Activated CD8-positive, alpha-beta T cell treated with anti-CD3 and anti-CD28 coated beads, Interleukin-2, amount 10 ng/mL, durations not matched to agents 7 days and 5 days (primary cell): ENCODE data around the gene RSAD1. TPM values are rescaled to one million over a fixed set of nuclear protein-coding genes. Genes with fewer than 3 reads are reported as not detected.

Experiments
- ATAC-seq: fragments of 150-1000 bp; cut with Tn5 transposase; one replicate; pipeline ENCODE4 v1.10.0; 2021; ENCODE audit warnings: moderate library complexity
- CTCF ChIA-PET: fragments of 350-600 bp; sonication (Branson Sonifier 250); formaldehyde crosslinking; loops from one replicate; lab custom pipeline; 2021; ENCODE audit warnings: antibody characterized with exemption; lab: Charles Lee
- POLR2A ChIA-PET: fragments of 350-600 bp; sonication (Branson Sonifier 250); formaldehyde crosslinking; loops from one replicate; lab custom pipeline; 2021; ENCODE audit warnings: antibody characterized with exemption; lab: Charles Lee
- DNase-seq: peaks from one replicate; pipeline ENCODE4 v3.0.0-alpha.2; 2020
- H3K27ac Mint-ChIP-seq: one replicate; pipeline ENCODE4 v1.8.0; 2021; ENCODE audit warnings: mild to moderate bottlenecking, mixed read lengths
- H3K27me3 Mint-ChIP-seq: one replicate; pipeline ENCODE4 v1.8.0; 2021; ENCODE audit warnings: low read depth, mixed read lengths
- H3K36me3 Mint-ChIP-seq: one replicate; pipeline ENCODE4 v1.8.0; 2021; ENCODE audit warnings: low read depth, mixed read lengths
- H3K4me1 Mint-ChIP-seq: one replicate; pipeline ENCODE4 v1.8.0; 2021; ENCODE audit warnings: low read depth, mixed read lengths
- H3K4me3 Mint-ChIP-seq: one replicate; pipeline ENCODE4 v1.8.0; 2021; ENCODE audit warnings: mild to moderate bottlenecking, mixed read lengths
- H3K9me3 Mint-ChIP-seq: one replicate; pipeline ENCODE4 v1.8.0; 2022; ENCODE audit warnings: mixed read lengths; ENCODE audit not compliant: insufficient read depth
- total RNA-seq, 2 experiments: library from RNA; stranded (reverse); gene quantifications; one replicate each; pipeline ENCODE4 v1.2.3, GENCODE V29; 2021

The RSAD1 gene
- total RNA-seq, 2 experiments from 2014 or later, result 26.6 to 28.4 TPM

GRCh38 chr17:50459756-50460155 is 18.9 kb upstream of the RSAD1 start:
- H3K27ac Mint-ChIP-seq, result no peak overlapping the region

GRCh38 chr17:50460831-50461526 is 17.7 kb upstream of the RSAD1 start:
- Mint-ChIP-seq H3K9me3 (no peaks in the 10 kb centered on the region), H3K4me1 (no peaks in the 10 kb centered on the region), H3K36me3 (no peaks in the 10 kb centered on the region), H3K27ac (no peak overlapping the region), H3K27me3 (no peaks in the 10 kb centered on the region), H3K4me3 (no peak overlapping the region)
- POLR2A ChIA-PET, result no interaction called here
- DNase-seq (no peak), ATAC-seq (no peak)
- CTCF ChIA-PET, result interaction anchor here (1.0 kb wide), 1 partner anchor 18 kb away, joined by 3 read pairs; no protein-coding TSS in a partner anchor

More at GRCh38 chr17:50459756-50460155, 18.9 kb upstream of the RSAD1 start:
- POLR2A ChIA-PET, result no interaction called here
- Mint-ChIP-seq H3K27me3 (no peaks in the 10 kb centered on the region), H3K36me3 (no peaks in the 10 kb centered on the region), H3K4me1 (no peaks in the 10 kb centered on the region), H3K4me3 (no peak overlapping the region), H3K9me3 (no peaks in the 10 kb centered on the region)
- CTCF ChIA-PET, result interaction anchor here (1.2 kb wide), 1 partner anchor 62 kb away, joined by 3 read pairs; the partner anchor contains the start of gene LRRC59
- no peak for DNase-seq
- no peak for ATAC-seq

- ChIA-PET CTCF (interaction anchor here (1.0 kb wide), 1 partner anchor 18 kb away, joined by 3 read pairs; no protein-coding TSS in a partner anchor), POLR2A (no interaction called here)
- no peak for DNase-seq
- no peaks in the 10 kb centered on the region for H3K4me1 Mint-ChIP-seq
- no peaks in the 10 kb centered on the region for H3K27me3 Mint-ChIP-seq
- H3K27ac Mint-ChIP-seq, result no peak overlapping the region
- H3K4me3 Mint-ChIP-seq, result no peak overlapping the region
- ATAC-seq, result no peak
- no peaks in the 10 kb centered on the region for H3K36me3 Mint-ChIP-seq
- no peaks in the 10 kb centered on the region for H3K9me3 Mint-ChIP-seq
Observed at GRCh38 chr17:50461550-50462132, 17.0 kb upstream of the RSAD1 start.

DNA sequence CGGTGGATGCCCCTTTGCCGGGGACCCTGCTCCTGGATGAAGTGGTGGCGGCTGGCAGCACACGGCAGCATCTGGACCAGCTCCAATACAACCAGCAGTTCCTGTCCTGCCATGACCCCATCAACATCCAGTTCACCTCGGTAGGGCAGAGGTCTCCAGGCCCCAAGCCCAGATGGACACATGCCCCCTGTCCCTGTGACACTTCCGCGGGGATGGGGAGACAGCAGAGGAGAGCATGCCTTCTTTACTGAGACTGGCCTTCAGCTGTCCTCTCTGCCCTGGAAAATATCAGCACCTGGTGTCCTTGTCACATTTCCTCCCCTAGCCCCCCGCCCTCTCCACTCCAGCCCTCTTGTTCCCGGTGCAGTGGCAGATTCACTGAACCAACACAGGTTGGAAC is 16.2 kb upstream of the RSAD1 start:
- H3K4me3 Mint-ChIP-seq, result no peak overlapping the region
- POLR2A ChIA-PET, result no interaction called here
- H3K9me3 Mint-ChIP-seq, result no peaks in the 10 kb centered on the region
- H3K4me1 Mint-ChIP-seq, result no peaks in the 10 kb centered on the region
- CTCF ChIA-PET, result no interaction called here
- H3K27me3 Mint-ChIP-seq, result peaks cover 3% of the 10 kb centered on the region
- ATAC-seq, result no peak
- H3K36me3 Mint-ChIP-seq, result no peaks in the 10 kb centered on the region
- no peak for DNase-seq
- H3K27ac Mint-ChIP-seq, result no peak overlapping the region

DNA sequence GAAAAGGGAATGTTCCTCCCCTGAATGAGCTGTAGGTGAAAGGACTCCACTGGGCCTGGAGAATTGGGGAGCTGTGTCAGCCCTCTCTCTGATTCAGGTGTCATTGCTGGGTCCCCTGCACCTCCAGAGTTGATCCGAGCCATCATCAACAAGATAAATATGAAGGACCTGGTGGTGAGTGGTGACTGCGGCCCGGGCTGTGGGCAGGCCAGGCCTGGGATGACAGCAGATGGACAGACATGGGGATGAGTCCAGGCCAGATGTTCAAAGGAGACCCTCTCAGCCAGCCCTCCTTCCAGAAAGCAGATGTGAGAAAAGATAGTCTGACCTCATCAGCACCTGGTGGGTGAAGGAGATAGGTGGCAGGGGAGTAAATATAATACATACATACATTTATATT is 14.5 kb upstream of the RSAD1 start:
- CTCF ChIA-PET, result no interaction called here
- POLR2A ChIA-PET, result no interaction called here
- Mint-ChIP-seq H3K27ac (no peak overlapping the region), H3K27me3 (peaks cover 13% of the 10 kb centered on the region), H3K4me1 (peaks cover 3% of the 10 kb centered on the region), H3K36me3 (no peaks in the 10 kb centered on the region), H3K4me3 (no peak overlapping the region), H3K9me3 (no peaks in the 10 kb centered on the region)
- ATAC-seq, result no peak
- DNase-seq, result no peak

- Mint-ChIP-seq H3K36me3 (no peaks in the 10 kb centered on the region), H3K9me3 (no peaks in the 10 kb centered on the region), H3K27me3 (peaks cover 16% of the 10 kb centered on the region), H3K4me3 (no peak overlapping the region), H3K27ac (no peak overlapping the region), H3K4me1 (peaks cover 3% of the 10 kb centered on the region)
- no peak for ATAC-seq
- CTCF ChIA-PET, result interaction anchor here (1.3 to 1.6 kb wide), 2 partner anchors 14 to 67 kb away, joined by 5 to 7 read pairs; partner anchors contain the start of genes LRRC59 and RSAD1
- POLR2A ChIA-PET, result no interaction called here
- DNase-seq, result no peak
Observed at GRCh38 chr17:50464736-50465135, 13.9 kb upstream of the RSAD1 start.

GRCh38 chr17:50465171-50465570 is 13.5 kb upstream of the RSAD1 start:
- no peak for ATAC-seq
- H3K4me1 Mint-ChIP-seq, result peaks cover 3% of the 10 kb centered on the region
- H3K27me3 Mint-ChIP-seq, result peaks cover 16% of the 10 kb centered on the region
- H3K4me3 Mint-ChIP-seq, result no peak overlapping the region
- DNase-seq, result no peak
- POLR2A ChIA-PET, result no interaction called here
- CTCF ChIA-PET, result interaction anchor here (1.3 to 1.6 kb wide), 2 partner anchors 14 to 68 kb away, joined by 5 to 7 read pairs; partner anchors contain the start of genes LRRC59 and RSAD1
- H3K27ac Mint-ChIP-seq, result no peak overlapping the region
- no peaks in the 10 kb centered on the region for H3K9me3 Mint-ChIP-seq
- no peaks in the 10 kb centered on the region for H3K36me3 Mint-ChIP-seq

DNA sequence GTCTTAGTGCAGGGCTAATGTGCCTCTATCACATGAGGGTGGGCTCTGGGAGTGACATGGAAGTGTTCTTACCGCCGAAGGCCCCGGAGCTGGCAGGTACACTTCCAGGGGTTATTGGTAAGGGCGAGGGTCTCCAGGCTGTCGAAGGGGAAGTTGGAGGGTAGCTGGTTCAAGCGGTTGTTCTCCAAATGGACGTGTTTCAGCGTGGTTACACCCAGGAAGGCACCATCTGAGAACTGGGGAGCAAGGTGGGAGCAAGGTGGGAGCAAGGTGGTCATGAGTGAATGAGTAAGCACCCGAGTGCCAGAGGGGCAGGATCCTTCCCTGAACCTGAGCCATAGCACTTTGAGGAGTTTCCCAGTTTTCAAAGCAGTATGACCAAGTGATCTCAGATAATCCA is 13.0 kb upstream of the RSAD1 start:
- Mint-ChIP-seq H3K27ac (no peak overlapping the region), H3K9me3 (no peaks in the 10 kb centered on the region), H3K4me3 (no peak overlapping the region), H3K27me3 (peaks cover 16% of the 10 kb centered on the region), H3K36me3 (no peaks in the 10 kb centered on the region), H3K4me1 (peaks cover 3% of the 10 kb centered on the region)
- no peak for DNase-seq
- no peak for ATAC-seq
- CTCF ChIA-PET, result interaction anchor here (1.3 to 1.6 kb wide), 2 partner anchors 14 to 68 kb away, joined by 5 to 7 read pairs; partner anchors contain the start of genes LRRC59 and RSAD1
- POLR2A ChIA-PET, result no interaction called here

- POLR2A ChIA-PET, result no interaction called here
- CTCF ChIA-PET, result interaction anchor here (1.0 to 1.6 kb wide), 2 partner anchors 61 to 69 kb away, joined by 3 to 7 read pairs; partner anchors contain the start of gene LRRC59
- ATAC-seq, result no peak
- Mint-ChIP-seq H3K9me3 (no peaks in the 10 kb centered on the region), H3K36me3 (no peaks in the 10 kb centered on the region), H3K4me1 (peaks cover 12% of the 10 kb centered on the region), H3K4me3 (no peak overlapping the region), H3K27ac (no peak overlapping the region), H3K27me3 (peaks cover 16% of the 10 kb centered on the region)
- DNase-seq, result no peak
Observed at GRCh38 chr17:50466371-50467113, 12.1 kb upstream of the RSAD1 start.

GRCh38 chr17:50467114-50467854 is 11.4 kb upstream of the RSAD1 start:
- ChIA-PET CTCF (interaction anchor here (1.0 kb wide), 1 partner anchor 62 kb away, joined by 3 read pairs; no protein-coding TSS in a partner anchor), POLR2A (no interaction called here)
- Mint-ChIP-seq H3K27me3 (peaks cover 16% of the 10 kb centered on the region), H3K36me3 (peaks cover 2% of the 10 kb centered on the region), H3K27ac (no peak overlapping the region), H3K4me1 (peaks cover 15% of the 10 kb centered on the region), H3K4me3 (no peak overlapping the region), H3K9me3 (no peaks in the 10 kb centered on the region)
- no peak for ATAC-seq
- DNase-seq, result no peak

GRCh38 chr17:50467855-50468303 is 10.8 kb upstream of the RSAD1 start:
- peaks cover 4% of the 10 kb centered on the region for H3K36me3 Mint-ChIP-seq
- DNase-seq, result no peak
- no peak overlapping the region for H3K4me3 Mint-ChIP-seq
- peaks cover 15% of the 10 kb centered on the region for H3K4me1 Mint-ChIP-seq
- no peaks in the 10 kb centered on the region for H3K9me3 Mint-ChIP-seq
- ChIA-PET POLR2A (no interaction called here), CTCF (interaction anchor here (1.0 kb wide), 1 partner anchor 63 kb away, joined by 3 read pairs; no protein-coding TSS in a partner anchor)
- peaks cover 16% of the 10 kb centered on the region for H3K27me3 Mint-ChIP-seq
- ATAC-seq, result no peak
- H3K27ac Mint-ChIP-seq, result no peak overlapping the region
